NB4 (cell line): ENCODE measurements around the gene SEMA3C.

Source experiments
- DNase-seq: peaks from one replicate; pipeline ENCODE4 v3.0.0; 2010; ENCODE audit warnings: low read depth
- H3K4me3 ChIP-seq: one replicate; pipeline ENCODE4 v1.5.1; 2011; ENCODE audit warnings: mild to moderate bottlenecking, low read depth, low read length, moderate library complexity
- CTCF ChIP-seq: IDR thresholded peaks from one replicate; pipeline ENCODE4 v1.5.1; 2012; ENCODE audit warnings: low read depth, low read length
- MYC ChIP-seq: IDR thresholded peaks from 2 replicates; pipeline ENCODE4 v1.6.1; 2011; ENCODE audit warnings: low read depth, low read length
- POLR2A ChIP-seq: IDR thresholded peaks from 2 replicates; pipeline ENCODE4 v1.6.1; 2011; ENCODE audit warnings: mild to moderate bottlenecking; ENCODE audit not compliant: insufficient read length; ENCODE audit errors: extremely low read depth
- TF ChIP-seq, protein P1 (sequence below): IDR thresholded peaks from 2 replicates; pipeline ENCODE4 v1.6.1; 2011; ENCODE audit warnings: low read depth, low read length

SEMA3C gene

DNA sequence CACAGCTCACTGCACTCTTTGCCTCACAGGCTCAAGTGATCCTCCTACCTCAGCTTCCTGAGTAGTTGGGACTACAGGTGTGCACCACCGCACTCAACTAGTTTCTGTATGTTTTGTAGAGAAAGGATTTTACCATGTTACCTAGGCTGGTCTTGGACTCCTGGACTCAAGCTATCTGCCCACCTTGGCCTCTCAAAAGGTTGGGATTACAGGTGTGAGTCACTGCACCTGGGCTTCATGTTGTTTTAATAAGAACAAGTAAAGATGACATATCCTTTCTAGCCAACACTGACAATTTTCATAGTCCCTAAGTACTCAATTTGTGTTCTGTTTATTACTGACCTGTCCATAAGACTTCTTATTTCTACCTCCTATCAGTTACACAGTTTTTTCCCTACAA, 16.8 kb downstream of the SEMA3C start:
- DNase-seq = no peak
- no peak overlapping the region for H3K4me3 ChIP-seq
- no peak for TF ChIP-seq CTCF
- TF ChIP-seq MYC = no peak
- TF ChIP-seq, protein P1, sequence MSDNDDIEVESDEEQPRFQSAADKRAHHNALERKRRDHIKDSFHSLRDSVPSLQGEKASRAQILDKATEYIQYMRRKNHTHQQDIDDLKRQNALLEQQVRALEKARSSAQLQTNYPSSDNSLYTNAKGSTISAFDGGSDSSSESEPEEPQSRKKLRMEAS = no peak
- no peak for TF ChIP-seq POLR2A

DNA sequence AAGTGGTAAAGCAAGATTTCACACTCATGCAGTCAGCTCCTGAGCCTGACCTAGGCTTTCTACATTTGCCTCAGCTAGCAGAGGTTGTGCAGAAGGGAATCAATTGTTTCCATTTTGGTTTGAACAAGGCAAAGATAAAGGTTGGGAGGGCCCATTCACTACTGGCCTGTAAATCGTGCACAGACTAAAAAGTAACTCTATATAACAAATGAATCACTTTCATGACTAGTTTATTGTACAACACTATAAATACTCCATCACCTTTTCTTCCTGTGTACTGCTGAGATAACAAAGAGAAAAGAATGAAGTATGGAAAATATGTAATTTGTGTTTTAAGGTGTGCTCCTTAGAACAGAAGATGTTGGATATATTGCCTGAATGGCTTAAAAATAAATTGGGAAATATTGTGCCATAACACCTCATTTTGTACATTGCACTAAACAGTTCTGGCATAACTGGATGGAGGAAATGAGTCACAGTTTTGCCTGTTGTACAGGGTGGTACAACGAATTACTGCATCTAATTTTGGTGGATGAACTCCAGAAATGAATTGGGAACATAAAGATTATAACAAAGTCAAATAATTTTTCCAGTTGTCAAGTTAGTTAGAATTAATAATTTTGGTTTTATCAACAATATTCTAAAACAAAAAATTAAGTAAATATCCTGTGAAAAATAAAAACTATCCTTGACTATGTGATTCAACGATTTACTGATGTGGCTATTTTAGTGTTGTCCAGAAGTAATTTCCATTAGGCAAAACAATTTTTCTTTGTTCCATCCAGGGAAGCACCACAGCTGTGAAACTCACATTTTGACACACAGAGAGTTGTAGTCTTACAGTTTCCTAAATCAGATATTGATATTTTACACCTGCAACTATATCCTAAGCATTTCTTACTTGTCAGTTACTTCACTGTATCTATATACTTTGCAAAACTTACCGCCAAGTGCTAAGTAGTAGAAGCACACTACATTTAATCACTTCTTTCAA, 18.0 kb downstream of the SEMA3C start:
- H3K4me3 ChIP-seq = no peak overlapping the region
- no peak for TF ChIP-seq MYC
- no peak for TF ChIP-seq POLR2A
- TF ChIP-seq, protein P1 = no peak
- TF ChIP-seq CTCF = no peak
- peak; percentile 17 for DNase-seq

GRCh38 chr7:80896906-80897598, 21.8 kb downstream of the SEMA3C start:
- no peak overlapping the region for H3K4me3 ChIP-seq
- no peak for DNase-seq
- TF ChIP-seq, protein P1 = no peak

GRCh38 chr7:80895056-80895455, 23.8 kb downstream of the SEMA3C start:
- TF ChIP-seq CTCF (no peak), MYC (no peak), POLR2A (no peak)
- TF ChIP-seq, protein P1 = no peak
- no peak overlapping the region for H3K4me3 ChIP-seq
- no peak for DNase-seq

DNA sequence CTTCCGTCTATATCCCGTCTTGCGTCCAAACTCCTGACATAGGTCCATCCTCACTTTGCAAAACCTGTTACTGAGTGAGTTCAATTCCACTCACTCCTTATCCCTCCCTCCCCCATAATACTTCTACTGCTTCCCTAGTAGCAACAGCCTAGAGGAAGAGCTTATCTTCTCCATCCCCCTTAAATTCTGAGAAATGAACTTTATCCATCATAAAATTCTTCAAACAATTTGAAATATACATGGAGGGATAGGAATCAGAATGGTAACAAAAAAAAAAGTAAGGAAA, 27.6 kb downstream of the SEMA3C start:
- DNase-seq = no peak
- no peak overlapping the region for H3K4me3 ChIP-seq
- TF ChIP-seq CTCF = no peak
- TF ChIP-seq MYC = no peak
- TF ChIP-seq POLR2A = no peak
- TF ChIP-seq, protein P1 = no peak
